GM19324 (cell line): Measurements from ENCODE around the gene ANKDD1B.

ENCODE experiments used
- ATAC-seq: cut with Tn5 transposase; IDR thresholded peaks from one replicate; pipeline ENCODE4 v1.9.1; 2021; ENCODE audit warnings: mild to moderate bottlenecking, moderate library complexity; ENCODE audit not compliant: unreplicated experiment, low FRiP score

The ANKDD1B gene

DNA sequence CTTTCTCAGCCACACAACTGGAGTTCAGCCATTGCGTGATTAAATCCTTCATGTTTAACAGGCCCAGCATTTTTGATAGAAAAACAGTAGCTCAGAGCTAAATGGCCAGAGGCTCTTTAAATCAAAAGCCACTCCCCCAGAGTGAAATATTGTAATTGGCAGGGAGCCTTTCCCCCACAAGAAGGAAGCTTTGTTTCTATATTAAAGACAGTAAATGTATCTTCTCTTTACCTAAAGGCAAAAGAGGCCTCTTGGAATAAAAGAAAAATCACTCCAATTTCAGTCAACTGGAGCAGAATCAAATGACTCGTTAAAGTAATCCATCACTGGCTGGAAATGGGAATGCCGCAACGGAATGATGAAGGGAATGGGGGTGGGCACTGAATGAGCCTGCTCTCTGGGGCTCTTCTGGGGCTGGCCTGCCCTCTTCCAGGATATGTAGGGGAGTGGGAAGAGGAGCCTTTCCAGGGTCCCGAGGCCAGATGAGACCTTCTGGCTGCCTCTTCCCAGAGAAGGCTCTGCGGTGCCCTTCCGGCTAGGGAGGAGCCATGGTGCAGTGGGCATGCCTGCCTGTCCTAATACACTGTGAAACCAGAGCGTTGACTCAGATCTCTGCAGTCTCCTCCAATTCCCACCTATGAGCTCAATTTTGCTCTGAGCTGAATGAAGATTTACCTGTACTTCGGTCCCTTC, 45.2 kb downstream of the ANKDD1B start:
- no peak for ATAC-seq

DNA sequence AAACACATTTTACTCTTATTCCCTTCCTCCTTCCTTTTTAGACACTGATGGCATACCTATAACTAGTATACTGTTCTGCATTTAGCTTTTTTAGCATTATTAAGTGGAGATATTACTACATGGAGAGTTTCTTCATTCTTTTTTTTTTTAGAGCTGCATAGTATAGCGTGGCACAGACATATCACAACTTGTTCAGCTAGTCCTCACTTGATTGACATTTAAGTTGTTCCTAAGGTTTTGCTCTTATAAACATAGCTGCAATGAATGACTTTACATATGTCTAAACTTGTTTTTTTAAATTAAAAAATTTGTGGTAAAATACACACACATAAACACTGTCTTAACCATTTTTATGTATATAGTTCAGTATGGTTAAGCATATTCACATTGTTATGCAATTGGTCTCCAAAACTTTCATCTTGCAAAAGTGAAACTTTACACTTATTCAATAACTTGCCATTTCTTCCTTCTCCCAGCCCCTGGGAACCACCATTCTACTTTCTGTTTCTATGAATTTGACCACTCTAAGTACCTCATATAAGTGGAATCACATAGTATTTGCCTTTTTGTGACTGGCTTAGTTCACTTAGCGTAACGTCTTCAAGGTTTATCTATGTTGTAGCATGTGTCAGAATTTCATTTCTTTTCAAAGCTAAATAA, 48.7 kb downstream of the ANKDD1B start:
- peak; percentile 25 for ATAC-seq

DNA sequence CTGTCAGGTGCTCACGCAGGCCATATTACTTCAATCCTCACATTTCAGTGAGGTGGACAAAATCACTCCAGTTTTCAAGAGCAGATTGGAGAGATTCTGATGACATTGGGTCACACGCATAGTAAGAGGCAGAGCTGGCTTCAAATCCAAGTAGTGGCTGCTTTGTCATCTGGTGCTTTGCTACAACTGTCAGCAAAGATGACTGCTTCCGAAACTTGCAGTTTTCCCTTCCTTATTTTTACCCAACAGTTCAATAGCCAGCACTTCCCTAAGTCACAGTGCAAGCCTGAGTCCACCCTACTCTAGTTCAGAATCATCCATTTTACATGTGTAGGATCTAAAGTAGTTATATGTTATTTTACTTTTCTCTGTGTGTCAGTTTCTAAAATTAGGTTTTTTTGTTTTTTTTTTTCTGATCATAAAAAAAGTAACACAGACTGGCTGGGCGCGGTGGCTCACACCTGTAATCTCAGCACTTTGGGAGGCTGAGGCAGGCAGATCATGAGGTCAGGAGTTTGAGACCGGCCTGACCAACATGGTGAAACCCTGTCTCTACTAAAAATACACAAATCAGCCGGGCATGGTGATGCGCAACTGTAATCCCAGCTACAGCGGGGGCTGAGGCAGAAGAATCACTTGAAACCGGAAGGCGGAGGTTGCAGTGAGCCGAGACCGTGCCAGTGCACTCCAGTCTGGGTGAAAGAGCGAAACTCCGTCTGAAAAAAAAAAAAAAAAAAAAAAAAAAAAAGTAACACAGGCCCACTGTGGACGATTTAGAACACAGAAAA, 49.6 kb downstream of the ANKDD1B start:
- ATAC-seq, result peak; percentile 77

DNA sequence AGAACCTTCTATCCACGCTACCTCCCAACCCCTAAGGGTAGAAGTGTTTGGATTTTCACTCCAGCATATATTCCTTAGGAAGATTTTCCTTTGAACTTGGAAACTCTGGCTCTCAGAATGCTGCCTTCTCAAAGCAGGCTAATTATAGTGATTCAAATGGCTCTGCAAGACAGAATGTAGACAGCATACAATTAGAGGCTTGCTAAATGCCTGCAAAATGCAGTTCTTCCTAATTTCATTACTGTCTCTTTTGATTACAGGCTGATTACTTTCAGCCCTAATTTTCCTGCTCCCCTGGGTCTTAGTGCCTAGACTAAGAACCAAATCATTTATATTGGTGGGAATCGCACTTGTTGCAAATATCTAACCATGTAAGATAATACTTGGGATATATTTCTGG, 50.8 kb downstream of the ANKDD1B start:
- no peak for ATAC-seq

DNA sequence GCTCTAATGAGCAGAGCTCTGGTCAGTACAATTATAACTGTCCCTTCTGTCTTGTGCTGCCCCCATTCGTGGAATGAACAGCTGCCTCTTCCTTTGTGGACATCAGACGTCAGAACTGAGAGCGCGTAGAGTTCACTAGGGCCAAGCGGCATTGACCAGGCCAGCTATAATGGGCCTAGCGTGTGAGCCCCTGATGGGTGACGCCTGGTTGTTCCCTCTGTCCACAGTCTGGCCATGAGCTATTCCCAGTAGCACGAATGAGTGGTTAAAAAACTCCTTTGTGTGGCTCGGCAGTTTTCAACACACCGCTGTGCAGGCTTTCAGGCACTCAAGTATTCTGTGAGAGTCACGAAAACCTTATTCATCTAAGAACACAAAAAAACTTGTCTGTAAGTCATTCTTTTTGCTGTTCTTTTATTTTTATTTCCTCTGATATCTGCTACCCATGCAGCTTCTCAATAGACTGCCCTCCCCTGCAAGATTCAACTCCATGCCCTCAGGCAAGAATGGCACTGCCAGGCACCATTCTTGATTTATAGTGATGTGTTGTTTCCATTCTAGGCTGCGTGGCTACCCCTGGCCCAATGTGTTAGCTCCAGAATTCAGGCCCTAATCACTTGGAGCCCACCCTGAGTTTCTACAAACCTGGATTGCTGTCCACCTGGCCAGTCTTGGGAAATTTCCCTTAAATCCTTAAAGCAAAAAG, 52.5 kb downstream of the ANKDD1B start:
- no peak for ATAC-seq

DNA sequence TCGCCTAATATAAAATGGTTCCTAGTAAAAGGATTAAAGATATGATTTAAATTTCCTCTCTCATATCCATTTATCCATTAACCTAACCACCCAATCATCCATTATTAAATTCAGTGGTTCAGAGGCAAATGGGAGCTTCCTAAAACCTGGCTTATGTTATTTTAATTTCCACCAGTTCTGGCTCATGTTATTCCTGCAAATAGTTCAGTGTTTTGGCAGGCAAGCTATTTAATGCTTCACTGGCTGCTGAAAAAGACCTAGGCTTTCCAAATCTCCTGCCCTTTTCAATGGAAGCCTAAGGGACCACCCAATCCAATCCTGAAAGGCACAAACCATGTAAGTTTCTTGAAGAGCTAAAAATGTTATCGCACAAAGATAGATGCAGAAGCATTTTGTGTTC, 53.7 kb downstream of the ANKDD1B start:
- no peak for ATAC-seq

DNA sequence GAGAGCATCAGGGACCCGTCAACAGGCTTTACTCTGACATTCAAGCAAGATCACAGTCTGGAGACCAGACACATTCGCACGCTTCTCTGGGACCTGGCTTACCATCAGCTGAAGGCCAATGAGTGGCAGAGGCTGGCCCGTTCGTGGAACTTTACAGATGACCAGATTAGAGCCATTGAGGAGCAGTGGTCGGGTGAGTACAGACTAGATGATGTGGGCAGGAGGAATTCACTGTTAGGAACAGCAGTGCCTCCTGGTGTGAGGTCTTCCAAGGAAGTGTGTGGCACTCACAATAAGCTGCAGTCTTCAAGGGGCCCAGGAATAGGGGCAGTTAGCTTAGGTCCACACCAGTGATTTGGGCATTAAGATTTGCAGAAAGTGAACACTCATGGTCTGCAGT, 55.5 kb downstream of the ANKDD1B start:
- no peak for ATAC-seq

DNA sequence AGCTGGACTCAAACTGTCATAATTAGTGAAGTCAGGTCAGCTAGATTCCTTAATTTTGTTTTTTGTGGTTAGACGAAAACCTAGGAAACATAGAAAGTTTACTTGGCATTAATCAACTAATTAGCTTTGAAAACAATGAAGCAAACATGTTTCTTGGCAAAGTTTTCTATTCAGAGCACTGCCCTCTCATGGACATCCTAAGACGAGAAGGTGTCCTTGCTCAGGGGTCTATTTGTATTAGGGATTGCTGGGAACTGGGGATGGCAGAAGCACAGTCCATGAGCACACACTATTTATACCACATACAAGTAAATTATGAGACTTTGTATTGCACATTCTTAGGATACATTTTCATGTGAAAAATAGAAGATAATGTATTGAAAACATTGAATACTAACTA, 56.3 kb downstream of the ANKDD1B start:
- ATAC-seq, result no peak

DNA sequence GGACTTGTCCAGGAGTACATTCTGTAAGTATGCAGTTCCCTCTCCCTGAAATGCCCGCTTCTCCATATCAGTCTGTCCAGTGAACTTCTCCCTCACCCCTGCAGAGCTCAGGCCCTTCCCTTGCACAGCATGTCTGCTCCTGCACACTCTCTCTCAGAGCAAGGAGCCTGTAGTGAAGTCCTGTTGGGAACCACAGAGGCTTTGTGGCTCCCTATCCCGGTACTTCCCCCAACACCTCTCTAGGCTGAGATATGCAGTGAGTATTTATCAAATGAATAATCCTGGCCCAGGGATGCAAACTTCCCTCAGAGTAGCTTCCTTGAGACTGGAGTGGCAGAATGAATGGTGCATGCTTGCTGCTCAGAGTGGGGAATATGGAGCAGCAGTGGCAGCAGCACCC, 57.2 kb downstream of the ANKDD1B start:
- ATAC-seq, result peak; percentile 13

DNA sequence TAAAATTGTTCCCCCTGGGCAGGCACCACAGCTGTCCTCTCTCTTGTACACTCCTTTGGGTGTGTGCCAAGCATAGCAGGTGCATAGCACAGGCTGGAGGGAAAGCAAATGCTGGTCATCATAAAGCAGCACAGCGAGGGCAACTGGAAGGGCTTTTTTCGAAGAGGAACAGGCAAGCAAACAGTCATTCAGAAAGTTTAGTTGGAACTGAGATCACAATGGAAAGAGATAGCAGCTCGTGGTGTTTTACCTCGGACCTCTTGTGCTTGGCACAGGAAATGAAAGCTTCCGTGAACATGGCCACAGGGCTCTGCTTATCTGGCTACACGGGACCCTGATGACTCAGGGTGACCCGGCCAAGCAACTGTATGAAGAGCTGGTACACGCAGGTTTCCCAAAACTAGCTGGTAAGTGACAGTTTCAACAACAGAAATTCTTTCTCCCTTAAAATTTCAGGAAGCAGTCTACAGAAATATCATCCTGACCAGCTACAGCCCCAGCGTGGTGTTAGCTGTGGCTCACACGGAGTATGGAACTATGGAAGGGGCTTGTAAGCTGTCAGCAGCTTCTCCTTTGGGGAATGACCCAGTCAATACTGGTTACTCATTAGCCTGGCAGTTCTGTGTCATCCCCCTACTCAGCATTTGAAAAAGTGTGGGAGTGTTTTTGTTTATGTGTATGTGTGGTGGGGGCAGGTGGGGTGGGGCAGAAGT, 57.9 kb downstream of the ANKDD1B start:
- ATAC-seq, result peak; percentile 88

DNA sequence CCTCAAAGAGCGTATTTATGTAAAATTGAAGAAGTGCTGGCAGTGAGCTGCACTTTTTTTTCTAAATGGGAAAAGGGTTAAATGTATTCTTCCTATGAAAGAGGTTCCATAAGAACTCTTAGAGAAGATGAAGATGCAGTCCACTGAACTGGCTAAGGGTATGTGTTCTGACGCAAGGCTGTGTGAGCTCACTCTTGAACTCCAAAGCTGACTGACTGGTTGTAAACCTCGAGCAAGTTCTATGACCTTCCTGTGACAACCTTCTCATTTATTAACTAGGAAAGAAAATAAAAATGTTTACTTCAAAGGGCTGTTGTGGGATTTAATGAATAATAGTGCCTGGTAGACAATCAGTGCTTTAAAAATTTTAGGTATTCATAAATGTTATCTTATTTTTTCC, 59.3 kb downstream of the ANKDD1B start:
- ATAC-seq, result no peak

DNA sequence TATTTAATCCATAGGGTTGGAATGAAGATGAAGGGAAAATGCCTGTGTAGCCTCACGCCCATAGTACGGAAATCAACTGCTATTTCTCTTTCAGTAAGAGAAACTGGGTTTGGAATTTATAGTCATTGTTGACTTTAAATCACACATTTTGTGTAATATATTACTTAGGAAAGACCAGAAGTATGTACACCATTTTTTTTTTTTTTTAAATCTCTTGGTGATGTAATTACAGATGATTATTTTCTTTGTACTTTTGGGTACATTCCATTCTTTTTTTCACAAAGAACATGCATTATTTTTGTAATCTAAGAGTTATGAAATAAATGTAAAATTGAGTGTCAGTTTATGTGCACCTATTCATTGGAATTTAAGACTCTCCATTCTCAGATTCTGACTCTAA, 60.3 kb downstream of the ANKDD1B start:
- ATAC-seq, result no peak

DNA sequence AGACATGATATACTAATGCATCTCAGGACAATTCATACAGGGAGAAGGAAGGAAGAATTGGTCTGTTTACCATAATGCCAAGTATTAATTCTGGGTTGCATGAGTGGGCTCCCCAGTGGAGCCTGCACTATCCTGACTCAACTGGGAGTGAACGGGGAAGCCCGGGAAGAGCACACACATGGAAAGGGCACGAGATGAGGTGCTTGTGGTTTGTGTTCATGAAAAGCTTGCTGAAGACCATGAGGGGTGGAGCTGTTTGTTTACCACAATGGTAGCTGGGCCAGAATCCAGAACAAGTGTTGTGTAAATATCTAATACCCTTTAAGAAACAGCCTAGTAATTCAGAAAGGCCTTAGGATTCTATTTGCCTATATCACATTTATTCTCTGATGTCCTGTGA, 61.4 kb downstream of the ANKDD1B start:
- no peak for ATAC-seq

DNA sequence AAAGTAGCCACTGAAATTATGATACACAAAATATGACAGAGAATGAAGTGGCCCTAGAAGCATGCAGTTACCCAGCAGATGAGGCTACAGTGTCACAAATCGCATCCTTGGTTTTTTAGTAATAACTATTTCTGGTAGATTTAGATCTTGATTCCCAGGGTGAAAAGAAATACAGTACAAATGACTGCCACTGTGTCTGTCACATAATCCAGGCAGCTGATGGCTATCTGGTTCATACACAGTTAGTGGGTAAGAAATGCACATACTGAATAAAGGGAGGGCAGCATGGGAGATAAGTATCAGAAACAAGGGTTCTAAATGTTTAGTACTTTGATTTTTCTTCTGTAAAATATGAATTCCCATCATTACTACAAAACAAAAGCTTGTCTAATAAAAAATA, 64.5 kb downstream of the ANKDD1B start:
- no peak for ATAC-seq

DNA sequence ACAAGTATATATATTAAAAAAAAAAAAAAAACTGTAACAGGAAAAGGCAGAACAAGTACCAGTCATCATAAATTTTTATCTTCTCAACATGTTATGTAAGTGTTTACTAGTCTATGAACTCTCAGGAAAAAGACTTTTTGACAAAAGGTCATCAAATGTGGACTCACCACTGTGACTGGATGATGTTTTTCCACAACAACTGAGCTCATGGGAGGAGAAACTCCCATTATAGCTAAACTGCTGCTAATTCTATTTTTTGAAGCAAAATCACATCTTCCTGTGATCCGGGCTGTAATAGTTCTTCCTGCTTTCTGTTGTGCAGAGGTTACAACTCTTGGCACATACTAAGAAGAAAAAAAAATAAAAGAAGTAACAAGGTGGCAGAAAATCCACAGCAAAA, 66.4 kb downstream of the ANKDD1B start:
- ATAC-seq, result no peak

DNA sequence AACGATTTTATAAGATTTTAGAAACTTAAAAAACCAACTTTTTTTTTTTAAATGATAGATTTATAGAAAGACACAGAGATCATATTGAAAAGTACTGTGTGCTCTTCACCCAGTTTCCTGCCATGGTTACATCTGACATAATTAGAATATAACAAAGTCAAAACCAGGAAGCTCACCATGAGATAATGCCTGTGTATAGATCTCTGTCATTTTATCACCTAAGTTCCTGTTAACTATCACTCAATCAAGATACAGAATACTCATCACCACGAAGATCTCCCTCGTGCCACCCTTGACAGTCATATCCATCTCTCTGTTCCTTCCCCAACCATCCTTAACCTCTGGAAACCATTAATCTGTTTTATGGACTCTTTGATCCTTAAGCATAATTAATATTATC, 66.9 kb downstream of the ANKDD1B start:
- no peak for ATAC-seq

DNA sequence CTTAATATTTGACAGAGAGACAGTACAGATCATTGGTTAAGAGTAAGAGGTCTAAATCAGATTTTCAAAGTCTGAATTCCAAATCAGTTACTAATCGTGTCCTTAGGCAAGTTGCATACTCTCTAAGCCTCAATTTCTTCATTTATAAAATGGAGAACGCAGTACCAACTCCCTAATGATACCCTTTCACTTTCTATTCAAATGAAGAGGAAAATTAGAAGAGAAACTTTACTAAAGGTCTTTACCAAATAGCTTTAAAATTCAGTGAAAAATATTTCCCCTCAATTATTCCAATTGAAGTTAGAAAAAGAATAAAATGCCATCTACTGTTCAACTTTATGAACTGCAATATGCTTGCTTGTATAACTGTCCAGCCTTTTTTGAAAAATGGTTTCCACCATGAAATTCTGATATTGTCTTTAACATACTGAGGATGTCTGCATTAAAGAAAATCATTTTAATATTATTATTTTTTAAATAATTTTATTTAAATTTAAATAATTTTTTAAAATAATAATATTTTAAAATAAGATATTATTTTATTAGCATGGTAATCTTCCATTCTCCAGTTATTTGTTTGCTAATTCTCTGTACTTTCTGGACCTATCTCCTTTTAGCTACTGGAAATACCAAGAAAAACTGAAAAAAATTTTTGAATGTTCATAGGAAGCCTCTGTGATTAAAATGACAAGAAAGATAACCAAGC, 70.0 kb downstream of the ANKDD1B start:
- ATAC-seq, result no peak

DNA sequence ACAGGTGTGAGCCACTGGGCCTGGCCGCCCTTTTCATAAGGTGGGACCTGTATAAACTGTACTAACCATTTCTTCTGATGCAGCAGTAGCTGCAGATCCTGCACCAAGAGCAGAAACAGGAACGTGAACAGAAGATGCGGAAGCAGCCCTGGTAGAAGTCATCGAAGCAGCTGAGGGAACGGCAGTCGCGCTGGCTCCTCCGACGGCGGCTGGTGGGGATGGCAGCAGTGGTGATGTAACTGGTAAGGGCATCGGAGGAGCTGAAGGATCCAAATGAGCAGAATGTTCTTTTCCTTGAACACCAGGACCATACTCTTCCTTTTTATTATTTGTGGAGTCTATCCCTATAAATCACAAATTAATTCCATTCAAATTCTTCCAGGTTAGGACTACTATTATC, 73.9 kb downstream of the ANKDD1B start:
- ATAC-seq, result no peak

DNA sequence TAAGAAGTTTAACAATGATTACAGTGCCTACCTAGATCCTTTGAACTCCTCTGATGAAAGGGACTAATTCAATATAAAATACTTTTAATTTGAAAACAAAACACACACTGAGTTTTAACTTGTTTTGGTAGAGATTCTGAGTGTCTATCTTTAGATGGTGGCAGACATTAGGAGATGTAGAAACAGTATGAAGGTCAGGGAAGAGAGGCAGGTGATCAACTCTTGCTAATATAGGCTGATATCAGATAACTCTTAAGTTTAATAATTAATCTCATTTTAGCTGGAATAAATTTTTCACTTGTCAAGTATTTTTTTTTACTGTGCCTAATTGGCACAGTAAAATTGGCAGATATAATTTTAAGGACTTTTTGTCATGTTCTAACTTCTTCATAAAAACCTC, 75.2 kb downstream of the ANKDD1B start:
- no peak for ATAC-seq

DNA sequence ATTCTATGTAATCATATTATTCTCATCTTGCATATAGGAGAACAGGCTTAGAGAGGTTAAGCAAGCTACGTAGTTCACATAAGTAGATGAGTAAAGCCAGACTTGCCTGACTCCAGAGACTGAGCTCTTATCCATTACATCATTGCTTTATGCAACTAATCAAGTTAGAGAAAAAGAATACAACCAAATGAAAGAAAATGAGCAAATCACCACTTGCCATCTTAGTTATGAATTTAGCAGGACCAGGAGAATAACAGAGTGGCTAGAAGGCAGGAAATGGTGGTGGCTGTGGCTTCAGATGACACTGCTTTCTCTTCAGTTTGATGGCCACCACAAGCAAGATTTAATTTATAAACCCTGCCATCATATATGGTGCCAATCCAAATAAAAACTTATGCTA, 79.4 kb downstream of the ANKDD1B start:
- no peak for ATAC-seq
